ENCODE data around the gene ENPP1. TPM values are rescaled to one million over a fixed set of nuclear protein-coding genes. Genes with fewer than 3 reads are reported as not detected.
A peak's percentile ranks its signal among the peaks of the same experiment; 100 is the strongest.

Gene ENPP1
- total and polyA plus RNA-seq, 9 of the 15 experiments (the other 6 are each of a cell fraction or from before 2014, with no cell fraction given) = 0.03 to 0.56 (median 0.14) TPM

DNA sequence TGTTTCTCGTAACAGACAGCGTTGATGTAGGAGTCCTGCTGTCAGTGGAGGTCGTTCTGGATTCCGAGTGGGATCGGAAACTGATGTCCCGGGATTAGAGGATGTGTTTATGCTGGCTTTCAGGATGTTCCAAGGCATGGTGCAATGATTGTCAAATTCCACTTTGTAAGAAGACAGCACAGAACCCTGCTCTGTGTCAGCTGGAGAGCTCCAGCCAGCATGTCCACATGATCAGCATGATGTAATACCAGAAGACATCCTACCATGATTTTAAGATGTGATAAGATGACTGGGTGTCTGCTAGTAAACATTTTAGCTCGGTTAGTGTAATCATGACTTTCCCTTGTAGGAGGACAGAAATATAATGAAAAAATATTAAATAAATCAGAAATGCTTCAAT lies 20.3 kb downstream of the ENPP1 start (continued):
- TF ChIP-seq, protein P1, sequence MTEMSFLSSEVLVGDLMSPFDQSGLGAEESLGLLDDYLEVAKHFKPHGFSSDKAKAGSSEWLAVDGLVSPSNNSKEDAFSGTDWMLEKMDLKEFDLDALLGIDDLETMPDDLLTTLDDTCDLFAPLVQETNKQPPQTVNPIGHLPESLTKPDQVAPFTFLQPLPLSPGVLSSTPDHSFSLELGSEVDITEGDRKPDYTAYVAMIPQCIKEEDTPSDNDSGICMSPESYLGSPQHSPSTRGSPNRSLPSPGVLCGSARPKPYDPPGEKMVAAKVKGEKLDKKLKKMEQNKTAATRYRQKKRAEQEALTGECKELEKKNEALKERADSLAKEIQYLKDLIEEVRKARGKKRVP (CRISPR knock-in tag; IDR thresholded peaks at IDR 0.05) = peak; percentile 79; the same call in 1 of the 2 replicates
- TF ChIP-seq DIDO1 (tag; IDR thresholded peaks at IDR 0.05; ENCODE audit: low read depth) = no peak
- TF ChIP-seq CAMTA2 (CRISPR knock-in tag; conservative IDR thresholded peaks at IDR 0.05) = no peak
- no peak for TF ChIP-seq SNRNP70 (optimal IDR thresholded peaks at IDR 0.05; ENCODE audit: low read depth, low read length)
- no peak for TF ChIP-seq TSC22D4 (tag; IDR thresholded peaks at IDR 0.05)
- TF ChIP-seq RBM25 (IDR thresholded peaks at IDR 0.05; ENCODE audit: low read depth, low read length, severe bottlenecking) = no peak
- no peak for TF ChIP-seq TRIM25 (IDR thresholded peaks at IDR 0.05; ENCODE audit: borderline replicate concordance)
- TF ChIP-seq NFIX (CRISPR knock-in tag; IDR thresholded peaks at IDR 0.05; ENCODE audit: low read depth) = no peak
- TF ChIP-seq KLF13 (tag; IDR thresholded peaks at IDR 0.05; ENCODE audit: borderline replicate concordance, low read depth) = no peak
- no peak for TF ChIP-seq HMG20A (CRISPR knock-in tag; conservative IDR thresholded peaks at IDR 0.05)
- TF ChIP-seq, protein P2, sequence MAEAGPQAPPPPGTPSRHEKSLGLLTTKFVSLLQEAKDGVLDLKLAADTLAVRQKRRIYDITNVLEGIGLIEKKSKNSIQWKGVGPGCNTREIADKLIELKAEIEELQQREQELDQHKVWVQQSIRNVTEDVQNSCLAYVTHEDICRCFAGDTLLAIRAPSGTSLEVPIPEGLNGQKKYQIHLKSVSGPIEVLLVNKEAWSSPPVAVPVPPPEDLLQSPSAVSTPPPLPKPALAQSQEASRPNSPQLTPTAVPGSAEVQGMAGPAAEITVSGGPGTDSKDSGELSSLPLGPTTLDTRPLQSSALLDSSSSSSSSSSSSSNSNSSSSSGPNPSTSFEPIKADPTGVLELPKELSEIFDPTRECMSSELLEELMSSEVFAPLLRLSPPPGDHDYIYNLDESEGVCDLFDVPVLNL (CRISPR knock-in tag; IDR thresholded peaks at IDR 0.05; ENCODE audit: low read depth) = no peak
- peak; percentile 81 for TF ChIP-seq ATF7 (IDR thresholded peaks at IDR 0.05)
- TF ChIP-seq NFIC (IDR thresholded peaks at IDR 0.05) = no peak
- TF ChIP-seq BRF2 (IDR thresholded peaks at IDR 0.05; ENCODE audit: borderline replicate concordance, insufficient read depth, insufficient read length) = no peak
- TF ChIP-seq SOX6 (IDR thresholded peaks at IDR 0.05) = no peak
- TF ChIP-seq STAG1 (CRISPR knock-in tag; IDR thresholded peaks at IDR 0.05; ENCODE audit: borderline replicate concordance) = no peak
- no peak for TF ChIP-seq MEIS2 (IDR thresholded peaks at IDR 0.05; ENCODE audit: partially characterized antibody)
- no peak for TF ChIP-seq ZNF696 (CRISPR knock-in tag; conservative IDR thresholded peaks at IDR 0.05)
- no peak for TF ChIP-seq RAD21 (CRISPR knock-in tag; conservative IDR thresholded peaks at IDR 0.05 in 1 of 2, IDR thresholded peaks at IDR 0.05 in 1 of 2)
- no peak for TF ChIP-seq SRSF7 (optimal IDR thresholded peaks at IDR 0.05; ENCODE audit: low read depth, low read length)
- TF ChIP-seq NRF1 (conservative IDR thresholded peaks at IDR 0.05 in 1 of 2, IDR thresholded peaks at IDR 0.05 in 1 of 2) = no peak
- TF ChIP-seq CBFA2T3 (IDR thresholded peaks at IDR 0.05) = no peak
- no peak for TF ChIP-seq ZNF695 (CRISPR knock-in tag; IDR thresholded peaks at IDR 0.05)
- TF ChIP-seq ZNF316 (IDR thresholded peaks at IDR 0.05) = no peak
- TF ChIP-seq ZNF239 (CRISPR knock-in tag; IDR thresholded peaks at IDR 0.05) = no peak
- TF ChIP-seq ZSCAN29 (IDR thresholded peaks at IDR 0.05) = no peak
- TF ChIP-seq PML (IDR thresholded peaks at IDR 0.05; ENCODE audit: low read length) = no peak

Measured in K562 (cell line).